GM19025 (cell line): ENCODE measurements around the gene HADHA.

ENCODE experiments used
- ATAC-seq: cut with Tn5 transposase; IDR thresholded peaks from one replicate; pipeline ENCODE4 v1.9.1; 2021; ENCODE audit warnings: mild to moderate bottlenecking, low read depth, moderate library complexity; ENCODE audit not compliant: unreplicated experiment

Gene HADHA

DNA sequence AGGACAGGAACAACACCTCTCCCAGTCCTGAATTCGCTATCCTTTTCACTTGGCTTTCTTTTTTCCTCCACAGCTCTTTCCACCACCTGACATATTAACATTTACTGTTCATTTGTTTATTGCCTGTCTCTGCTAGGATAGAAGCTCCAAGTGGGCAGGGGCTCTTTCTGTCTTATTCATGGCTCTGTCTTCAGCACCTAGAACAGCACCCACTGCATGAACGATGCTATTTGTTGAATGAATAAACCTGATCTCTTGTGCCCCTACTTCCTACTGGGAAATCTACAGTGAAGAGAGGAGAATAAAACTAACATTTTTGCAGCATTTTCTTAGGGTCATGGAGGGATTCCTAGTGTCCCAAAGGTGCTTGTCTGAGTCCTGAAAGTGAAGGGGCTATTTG, 95.9 kb downstream of the HADHA start:
- ATAC-seq: no peak

DNA sequence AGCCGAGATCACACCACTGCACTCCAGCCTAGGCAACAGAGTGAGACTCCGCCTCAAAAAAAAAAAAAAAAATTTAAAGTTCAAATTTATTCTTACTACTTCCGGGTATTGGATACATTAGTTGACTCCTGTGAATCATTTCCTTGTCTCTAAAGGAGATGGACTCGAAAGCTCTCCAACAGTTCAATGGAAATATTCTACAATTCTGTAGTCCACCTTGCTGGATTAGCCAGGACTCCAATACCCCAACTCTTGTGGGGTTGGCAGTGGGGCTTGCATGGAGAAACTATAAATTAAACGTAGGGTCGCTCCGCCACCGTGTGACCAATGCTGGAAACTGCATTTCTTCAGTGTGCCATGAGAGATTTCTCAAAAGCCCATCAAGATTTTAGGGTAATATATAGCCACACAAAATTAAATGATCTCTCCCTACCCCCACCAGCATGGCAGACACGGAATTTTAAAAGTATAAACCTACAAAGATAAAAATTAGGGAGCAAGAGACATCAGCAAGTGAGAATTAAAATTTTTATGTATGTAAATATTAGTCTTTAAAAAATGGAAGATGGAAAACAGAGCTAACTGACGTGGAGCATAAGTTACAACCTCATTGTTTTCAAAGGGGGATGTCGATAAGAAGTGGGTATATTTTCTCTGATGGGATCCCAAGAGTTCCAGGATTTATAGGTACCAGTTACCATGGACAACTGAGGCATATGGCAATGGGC, 99.3 kb downstream of the HADHA start:
- no peak for ATAC-seq

DNA sequence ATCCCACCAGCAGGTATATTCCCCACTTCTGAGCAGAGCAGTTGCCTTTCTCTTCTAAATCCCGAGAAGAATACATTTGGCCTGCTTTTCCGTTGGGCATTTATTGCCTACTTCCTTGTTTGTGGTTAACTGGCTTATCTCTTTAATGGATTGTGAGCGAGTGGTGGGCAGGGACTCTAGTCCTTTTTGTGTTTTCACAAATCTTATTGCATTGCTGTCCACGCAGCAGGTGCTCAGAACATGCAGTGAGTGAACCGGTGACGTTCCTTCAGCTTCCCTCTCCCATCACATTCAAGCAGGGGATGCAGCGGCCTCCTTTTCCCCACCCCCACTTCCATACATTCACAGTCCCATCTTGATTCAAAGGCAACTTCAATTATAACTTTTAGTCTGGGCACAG, 100.4 kb downstream of the HADHA start:
- ATAC-seq: no peak

DNA sequence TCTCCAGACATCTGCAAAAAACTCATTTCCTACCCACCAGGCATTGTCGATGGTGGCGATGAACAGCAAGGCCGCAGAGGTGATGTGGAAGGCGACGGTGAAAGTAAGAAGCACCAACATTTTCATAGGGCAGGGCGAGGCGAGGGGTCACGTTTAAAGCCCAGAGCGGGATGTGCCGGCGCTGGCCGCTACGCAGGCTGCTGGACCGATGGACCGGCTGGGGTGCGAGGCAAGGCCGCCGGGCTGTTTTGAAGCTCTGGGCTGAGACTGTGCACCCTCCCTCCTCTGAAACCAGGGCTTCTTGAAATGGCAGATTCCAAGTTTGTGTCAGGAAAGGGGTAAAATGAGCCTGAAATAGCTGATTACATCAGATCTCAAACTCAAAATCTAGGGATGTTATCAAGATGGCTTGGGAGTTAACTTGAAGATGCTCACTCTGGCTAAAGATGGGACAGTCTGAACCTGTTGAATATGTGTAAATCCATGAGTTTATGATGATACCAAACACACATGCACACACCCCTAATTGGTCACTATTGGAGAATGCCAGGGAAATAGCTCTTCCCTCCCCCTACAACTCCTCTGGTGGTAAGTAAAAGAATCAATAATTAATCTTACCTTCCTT, 103.2 kb downstream of the HADHA start:
- no peak for ATAC-seq
